Ectodermal cell (in vitro differentiated cells): ENCODE measurements around the gene SHANK2.

Source experiments
- H3K27ac ChIP-seq: 2 replicates; pipeline ENCODE4 v1.7.0; 2013; ENCODE audit warnings: mild to moderate bottlenecking, low read depth, low read length; ENCODE audit not compliant: insufficient read depth, poor library complexity, severe bottlenecking
- H3K27me3 ChIP-seq: 2 replicates; pipeline ENCODE4 v1.7.0; 2013; ENCODE audit warnings: mild to moderate bottlenecking, low read length; ENCODE audit not compliant: insufficient read depth, control insufficient read depth, poor library complexity, severe bottlenecking
- H3K36me3 ChIP-seq: one replicate; pipeline ENCODE4 v1.7.0; 2013; ENCODE audit warnings: low read length; ENCODE audit not compliant: control insufficient read depth, insufficient read depth
- H3K4me1 ChIP-seq: one replicate; pipeline ENCODE4 v1.7.0; 2013; ENCODE audit warnings: low read length; ENCODE audit not compliant: control insufficient read depth, insufficient read depth
- H3K4me3 ChIP-seq: 2 replicates; pipeline ENCODE4 v1.7.0; 2013; ENCODE audit warnings: low read depth, low read length, control low read depth; ENCODE audit not compliant: insufficient read depth
- H3K9me3 ChIP-seq: 2 replicates; pipeline ENCODE4 v1.7.0; 2013; ENCODE audit warnings: mild to moderate bottlenecking, low read length, moderate library complexity; ENCODE audit not compliant: control insufficient read depth
- WGBS, 2 experiments: methylation state at CpG; one replicate each; pipeline ENCODE4 v1.1.7; 2013; ENCODE audit warnings: missing lambda C conversion rate in 2 of 2; 5-methylcytosine and 5-hydroxymethylcytosine counted together

The SHANK2 gene

GRCh38 chr11:71252770-71253730, 673 bp upstream of the SHANK2 start:
- peak overlapping the region; percentile 61 for H3K4me3 ChIP-seq
- H3K4me1 ChIP-seq, result peaks cover 11% of the 10 kb centered on the region
- H3K27me3 ChIP-seq, result peaks cover 70% of the 10 kb centered on the region
- no peaks in the 10 kb centered on the region for H3K9me3 ChIP-seq
- WGBS, 2 experiments, result 3% methylated on average over 40 of the region's 40 CpGs
- H3K36me3 ChIP-seq, result no peaks in the 10 kb centered on the region
- no peak overlapping the region for H3K27ac ChIP-seq

- Histone ChIP-seq H3K27ac (no peak overlapping the region), H3K9me3 (no peaks in the 10 kb centered on the region), H3K4me1 (peaks cover 23% of the 10 kb centered on the region), H3K4me3 (peak overlapping the region; percentile 61), H3K36me3 (no peaks in the 10 kb centered on the region), H3K27me3 (peaks cover 71% of the 10 kb centered on the region)
- WGBS, 2 experiments, result 0% methylated on average over 59 of the region's 59 CpGs
Observed at GRCh38 chr11:71251761-71252268, 562 bp downstream of the SHANK2 start.

DNA sequence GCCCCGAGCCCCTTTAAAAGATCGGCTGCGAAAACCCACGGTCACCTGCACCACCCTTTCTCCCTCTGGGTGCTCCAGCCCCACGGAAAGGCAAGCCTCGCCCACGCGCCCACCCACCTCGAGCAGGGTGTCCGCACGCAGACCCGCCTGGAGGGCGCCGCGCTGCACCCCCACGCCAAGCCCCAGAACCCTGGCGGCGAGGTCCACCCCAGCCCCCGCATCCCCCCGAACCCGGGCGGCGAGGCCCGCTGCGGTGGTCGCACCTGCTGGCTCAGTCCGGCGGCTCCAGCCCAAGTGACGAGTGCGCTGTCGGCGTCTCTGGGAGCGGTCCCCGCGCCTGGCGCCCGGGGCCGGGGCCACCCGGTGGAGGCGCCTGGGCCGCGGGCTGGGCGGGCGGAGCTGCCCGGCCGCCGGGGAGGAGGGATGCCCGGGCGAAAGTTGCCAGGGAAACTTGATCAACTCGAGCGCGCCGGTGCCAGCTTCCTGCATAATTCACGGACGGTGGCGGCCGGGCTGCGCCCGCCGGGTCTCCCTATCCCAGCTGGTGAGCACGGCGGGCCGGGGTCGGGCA, 1.1 kb downstream of the SHANK2 start:
- Histone ChIP-seq H3K36me3 (no peaks in the 10 kb centered on the region), H3K27me3 (peaks cover 71% of the 10 kb centered on the region), H3K9me3 (no peaks in the 10 kb centered on the region), H3K27ac (no peak overlapping the region), H3K4me3 (peak overlapping the region; percentile 61), H3K4me1 (peaks cover 29% of the 10 kb centered on the region)
- 1% methylated on average over 64 of the region's 64 CpGs for WGBS, 2 experiments

DNA sequence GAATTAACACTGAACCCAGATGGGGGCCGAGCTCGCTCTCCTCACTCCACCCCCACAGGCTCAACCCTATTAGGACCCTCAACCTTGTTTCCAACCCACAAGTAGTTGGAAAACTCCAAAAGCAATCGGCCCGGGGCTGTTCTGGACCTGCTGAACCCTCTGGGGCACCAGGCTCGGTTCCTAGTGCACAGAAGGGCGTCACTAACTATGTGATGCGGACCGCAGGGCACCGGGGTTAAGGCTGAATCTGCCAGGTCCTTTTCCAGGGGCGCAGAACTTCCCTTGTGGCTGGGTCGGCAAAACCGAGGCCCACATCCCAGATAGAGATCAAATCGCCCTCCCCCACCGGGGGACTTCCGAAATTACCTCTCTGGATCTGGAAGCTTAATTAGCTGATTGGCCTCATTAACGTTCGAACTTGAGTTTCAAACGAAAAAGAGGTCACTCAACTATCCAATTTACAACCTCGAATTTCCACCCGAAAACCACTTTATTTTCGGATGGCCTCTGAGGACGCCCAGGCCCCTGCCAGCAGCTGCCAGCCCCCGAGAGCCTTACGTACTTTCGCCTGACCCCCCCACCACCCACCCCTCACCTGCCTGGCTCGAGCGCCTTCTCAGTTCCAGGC, 1.7 kb downstream of the SHANK2 start:
- H3K4me3 ChIP-seq, result peak overlapping the region; percentile 61
- H3K36me3 ChIP-seq, result no peaks in the 10 kb centered on the region
- H3K4me1 ChIP-seq, result peaks cover 35% of the 10 kb centered on the region
- peaks cover 71% of the 10 kb centered on the region for H3K27me3 ChIP-seq
- H3K27ac ChIP-seq, result no peak overlapping the region
- 15% methylated on average over 27 of the region's 27 CpGs for WGBS, 2 experiments
- no peaks in the 10 kb centered on the region for H3K9me3 ChIP-seq

- H3K4me3 ChIP-seq, result no peak overlapping the region
- WGBS, 2 experiments, result 71 to 74% methylated on average over 6 of the region's 6 CpGs
- no peaks in the 10 kb centered on the region for H3K9me3 ChIP-seq
- H3K27ac ChIP-seq, result no peak overlapping the region
- peaks cover 37% of the 10 kb centered on the region for H3K4me1 ChIP-seq
- no peaks in the 10 kb centered on the region for H3K36me3 ChIP-seq
- H3K27me3 ChIP-seq, result peaks cover 63% of the 10 kb centered on the region
Observed at GRCh38 chr11:71249301-71249700, 3.1 kb downstream of the SHANK2 start.

DNA sequence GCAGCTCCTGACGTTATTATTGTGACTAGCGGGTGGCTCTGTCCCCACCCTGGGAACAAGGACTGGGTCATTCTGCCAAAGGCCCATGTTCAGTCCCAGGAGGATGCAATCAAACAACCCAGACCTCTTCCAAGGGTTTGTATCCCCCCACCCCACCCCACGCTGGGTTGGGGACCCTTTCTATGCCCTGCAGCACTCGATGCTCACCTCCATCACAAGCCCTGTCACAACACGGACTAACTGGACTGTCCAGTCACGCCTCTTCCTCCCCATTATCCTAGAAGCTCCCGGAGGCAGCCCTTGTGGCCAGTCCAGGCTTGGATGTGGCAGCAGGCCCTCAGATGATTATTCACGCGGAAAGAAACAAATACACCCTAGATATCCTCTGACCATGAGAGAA, 3.7 kb downstream of the SHANK2 start:
- Histone ChIP-seq H3K9me3 (no peaks in the 10 kb centered on the region), H3K36me3 (no peaks in the 10 kb centered on the region), H3K27me3 (peaks cover 57% of the 10 kb centered on the region), H3K4me3 (no peak overlapping the region), H3K4me1 (peaks cover 37% of the 10 kb centered on the region), H3K27ac (no peak overlapping the region)
- 84 to 85% methylated on average over 7 to 9 of the region's 9 CpGs for WGBS, 2 experiments

DNA sequence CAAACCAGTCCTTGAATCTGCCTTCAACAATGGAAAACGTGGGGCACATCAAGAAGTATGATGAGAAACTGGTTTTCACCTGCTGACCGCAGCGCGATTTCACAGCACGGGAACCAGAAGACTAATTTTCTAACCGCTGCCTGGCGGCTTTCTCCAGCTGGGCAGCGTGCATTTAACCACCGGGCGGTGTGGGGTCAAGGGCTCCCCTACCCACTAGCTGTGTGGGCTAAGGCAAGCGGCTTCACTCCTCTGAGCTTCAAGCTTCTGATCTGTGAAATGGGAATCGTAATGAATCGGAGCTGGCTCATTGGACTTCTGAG, 4.2 kb downstream of the SHANK2 start:
- no peaks in the 10 kb centered on the region for H3K9me3 ChIP-seq
- no peak overlapping the region for H3K4me3 ChIP-seq
- H3K27me3 ChIP-seq, result peaks cover 53% of the 10 kb centered on the region
- WGBS, 2 experiments, result 90 to 91% methylated on average over 13 of the region's 13 CpGs
- H3K4me1 ChIP-seq, result peaks cover 37% of the 10 kb centered on the region
- no peaks in the 10 kb centered on the region for H3K36me3 ChIP-seq
- no peak overlapping the region for H3K27ac ChIP-seq

- Histone ChIP-seq H3K27ac (no peak overlapping the region), H3K36me3 (no peaks in the 10 kb centered on the region), H3K27me3 (peaks cover 48% of the 10 kb centered on the region), H3K4me3 (no peak overlapping the region), H3K9me3 (no peaks in the 10 kb centered on the region), H3K4me1 (peaks cover 37% of the 10 kb centered on the region)
- 38 to 39% methylated on average over 16 of the region's 16 CpGs for WGBS, 2 experiments
Observed at GRCh38 chr11:71247551-71248250, 4.7 kb downstream of the SHANK2 start.

- 0 to 7% methylated on average over 2 to 3 of the region's 3 CpGs for WGBS, 2 experiments
- Histone ChIP-seq H3K27ac (no peak overlapping the region), H3K9me3 (no peaks in the 10 kb centered on the region), H3K27me3 (peaks cover 36% of the 10 kb centered on the region), H3K4me3 (peak overlapping the region; percentile 2), H3K4me1 (peaks cover 37% of the 10 kb centered on the region), H3K36me3 (no peaks in the 10 kb centered on the region)
Observed at GRCh38 chr11:71246559-71246958, 5.8 kb downstream of the SHANK2 start.
